GM19043 (cell line): ENCODE measurements around the gene FAM216A.
"Not testable (repeated sequence)": the region's sequence is repeated elsewhere in the genome, so short reads cannot be mapped to it uniquely, and the experiment has no call there.

ENCODE experiments used
- ATAC-seq: cut with Tn5 transposase; IDR thresholded peaks from one replicate; pipeline ENCODE4 v1.9.1; 2021; ENCODE audit warnings: low read depth; ENCODE audit not compliant: unreplicated experiment

FAM216A gene

GRCh38 chr12:110498984-110499706 is 30.5 kb downstream of the FAM216A start:
- ATAC-seq, result no peak

GRCh38 chr12:110501399-110501751 is 32.7 kb downstream of the FAM216A start:
- peak; percentile 12 for ATAC-seq

GRCh38 chr12:110501752-110502738 is 33.4 kb downstream of the FAM216A start, which contains the start of the genes RAD9B and VPS29:
Gene RAD9B (plus strand): TSS chr12:110502331. CDS start chr12:110502338, 7 bp downstream.
Gene VPS29 (minus strand): TSS chr12:110502111. CDS start chr12:110502051, 60 bp downstream.
- ATAC-seq, result peak; percentile 93

GRCh38 chr12:110503432-110503831 is 34.8 kb downstream of the FAM216A start:
- no peak for ATAC-seq

GRCh38 chr12:110505332-110505731 is 36.7 kb downstream of the FAM216A start:
- no peak for ATAC-seq

- no peak for ATAC-seq
These were observed 39.5 kb downstream of the FAM216A start for GRCh38 chr12:110508071-110508586.

GRCh38 chr12:110513842-110514241 is 45.2 kb downstream of the FAM216A start:
- no peak for ATAC-seq

- no peak for ATAC-seq
These were observed 45.7 kb downstream of the FAM216A start for GRCh38 chr12:110514363-110514762.

GRCh38 chr12:110516995-110517394 is 48.4 kb downstream of the FAM216A start:
- no peak for ATAC-seq

GRCh38 chr12:110518014-110518413 is 49.4 kb downstream of the FAM216A start:
- ATAC-seq, result not testable (repeated sequence)

GRCh38 chr12:110520876-110521712 is 52.4 kb downstream of the FAM216A start:
- not testable (repeated sequence) for ATAC-seq

GRCh38 chr12:110528277-110528839 is 59.7 kb downstream of the FAM216A start:
- ATAC-seq, result no peak

- ATAC-seq, result no peak
These were observed 61.9 kb downstream of the FAM216A start for GRCh38 chr12:110530511-110530910.

- peak; percentile 85 for ATAC-seq
These were observed 63.2 kb downstream of the FAM216A start for GRCh38 chr12:110531741-110532333.

GRCh38 chr12:110532644-110533043 is 64.0 kb downstream of the FAM216A start:
- no peak for ATAC-seq

- ATAC-seq, result no peak
These were observed 65.0 kb downstream of the FAM216A start for GRCh38 chr12:110533607-110534006.

GRCh38 chr12:110534811-110535210 is 66.2 kb downstream of the FAM216A start:
- no peak for ATAC-seq

- no peak for ATAC-seq
These were observed 68.4 kb downstream of the FAM216A start for GRCh38 chr12:110536834-110537604.
